ENCODE results near the gene PTPRN2. TPM values are rescaled to one million over a fixed set of nuclear protein-coding genes. Genes with fewer than 3 reads are reported as not detected.
A peak's percentile ranks its signal among the peaks of the same experiment; 100 is the strongest.

The PTPRN2 gene
- total RNA-seq, 1 experiment from 2014 or later, result not detected

DNA sequence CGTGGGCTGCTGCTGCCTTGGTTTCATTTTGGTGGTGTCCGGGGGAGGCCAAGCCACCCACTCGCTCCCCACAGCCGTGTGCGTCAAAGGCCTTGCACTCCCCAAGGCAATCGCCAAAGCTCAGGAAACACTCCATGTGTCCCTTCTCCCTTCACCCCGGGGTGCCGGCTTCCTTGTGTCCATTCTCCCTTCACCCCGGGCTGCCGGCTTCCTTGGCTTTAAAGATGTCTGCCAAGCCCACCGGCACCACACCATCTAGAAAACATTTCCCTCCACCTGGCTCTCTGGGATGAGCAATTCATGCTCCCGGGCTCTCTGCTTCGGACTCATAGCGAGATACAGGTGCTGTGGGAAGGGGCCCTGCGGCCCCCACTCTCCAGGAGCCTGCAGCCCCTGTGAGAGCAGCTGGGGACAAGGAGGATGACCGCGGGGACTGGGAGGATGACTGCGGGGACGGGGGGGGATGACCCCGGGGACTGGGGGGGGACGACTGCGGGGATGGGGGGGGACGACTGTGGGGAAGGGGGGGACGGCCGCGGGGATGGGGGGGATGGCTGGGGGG lies 928.7 kb downstream of the PTPRN2 start:
- Histone ChIP-seq H3F3A (ENCODE audit: insufficient read depth, low read depth) (no peaks in the 10 kb centered on the region), H3K79me2 (ENCODE audit: low read depth) (no peaks in the 10 kb centered on the region), H3K27ac (no peak overlapping the region), H2AFZ (no peak overlapping the region), H3K36me3 (ENCODE audit: low read depth) (no peaks in the 10 kb centered on the region), H3K9me3 (ENCODE audit: insufficient read depth, low read depth) (no peaks in the 10 kb centered on the region; the same call in 1 of the 2 replicates), H3K4me2 (no peak overlapping the region), H3K9me2 (ENCODE audit: insufficient read depth) (no peaks in the 10 kb centered on the region), H3K4me1 (replicated peaks; ENCODE audit: insufficient read depth) (no peaks in the 10 kb centered on the region), H3K4me3 (no peak overlapping the region), H3K27me3 (ENCODE audit: insufficient read depth, low read depth) (peaks cover 82% of the 10 kb centered on the region), H4K20me1 (ENCODE audit: insufficient read depth) (no peaks in the 10 kb centered on the region)
- ChIA-PET CTCF (no interaction called here), POLR2A (ENCODE audit: unreplicated experiment) (no interaction called here)
- TF ChIP-seq EZH2 (IDR thresholded peaks at IDR 0.05; ENCODE audit: low read depth), result no peak
- TF ChIP-seq, protein P1, sequence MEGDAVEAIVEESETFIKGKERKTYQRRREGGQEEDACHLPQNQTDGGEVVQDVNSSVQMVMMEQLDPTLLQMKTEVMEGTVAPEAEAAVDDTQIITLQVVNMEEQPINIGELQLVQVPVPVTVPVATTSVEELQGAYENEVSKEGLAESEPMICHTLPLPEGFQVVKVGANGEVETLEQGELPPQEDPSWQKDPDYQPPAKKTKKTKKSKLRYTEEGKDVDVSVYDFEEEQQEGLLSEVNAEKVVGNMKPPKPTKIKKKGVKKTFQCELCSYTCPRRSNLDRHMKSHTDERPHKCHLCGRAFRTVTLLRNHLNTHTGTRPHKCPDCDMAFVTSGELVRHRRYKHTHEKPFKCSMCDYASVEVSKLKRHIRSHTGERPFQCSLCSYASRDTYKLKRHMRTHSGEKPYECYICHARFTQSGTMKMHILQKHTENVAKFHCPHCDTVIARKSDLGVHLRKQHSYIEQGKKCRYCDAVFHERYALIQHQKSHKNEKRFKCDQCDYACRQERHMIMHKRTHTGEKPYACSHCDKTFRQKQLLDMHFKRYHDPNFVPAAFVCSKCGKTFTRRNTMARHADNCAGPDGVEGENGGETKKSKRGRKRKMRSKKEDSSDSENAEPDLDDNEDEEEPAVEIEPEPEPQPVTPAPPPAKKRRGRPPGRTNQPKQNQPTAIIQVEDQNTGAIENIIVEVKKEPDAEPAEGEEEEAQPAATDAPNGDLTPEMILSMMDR (conservative IDR thresholded peaks at IDR 0.05), result no peak
- intact Hi-C loops (cut with micrococcal nuclease; ENCODE audit: unreplicated experiment), result no loop called here
- no TSS peak for BruUV-seq (replicated peaks)
- no peak for DNase-seq

DNA sequence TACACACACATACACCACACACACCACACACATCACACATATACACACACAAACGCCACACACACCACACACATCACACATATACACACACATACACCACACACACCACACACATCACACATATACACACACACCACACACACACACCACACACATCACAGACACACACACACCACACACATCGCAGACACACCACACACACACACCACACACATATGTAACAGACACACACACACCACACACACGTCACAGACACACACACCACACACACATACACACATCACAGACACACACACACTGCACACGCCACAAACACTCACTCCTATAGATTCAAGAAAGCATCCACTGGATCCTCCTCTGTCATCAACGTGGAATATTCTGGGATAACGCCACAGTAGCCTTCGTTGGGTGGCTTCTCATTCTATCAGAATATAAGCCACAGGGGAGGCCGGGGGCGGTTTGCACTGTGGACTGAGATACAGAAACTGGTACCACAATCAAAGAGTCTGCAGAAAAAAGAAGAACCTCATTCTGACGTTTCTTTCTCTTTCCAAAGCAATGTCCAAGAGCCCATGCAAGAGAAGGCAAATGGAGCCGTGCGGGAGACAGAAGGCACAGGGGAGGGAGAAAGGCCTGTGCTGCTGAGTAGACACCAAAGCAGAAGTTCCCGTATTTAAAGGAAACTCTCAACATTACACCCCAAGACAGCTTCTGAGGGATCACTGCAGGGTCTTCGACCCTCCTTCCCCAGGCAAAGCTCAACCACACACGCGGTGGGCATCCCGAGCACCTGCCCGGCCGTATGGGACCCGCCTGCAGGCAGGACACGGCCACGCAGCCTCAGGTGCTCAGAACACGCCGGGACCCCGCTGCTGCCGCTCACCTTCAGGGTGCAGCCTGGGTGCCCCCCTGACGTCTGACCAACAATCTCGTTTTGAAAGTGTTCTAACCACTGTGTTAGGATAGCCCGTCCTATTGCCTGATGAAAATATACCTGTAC lies 929.6 kb downstream of the PTPRN2 start:
- Histone ChIP-seq H3K27ac (no peak overlapping the region), H3K9me2 (ENCODE audit: insufficient read depth) (no peaks in the 10 kb centered on the region), H3K4me3 (no peak overlapping the region), H4K20me1 (ENCODE audit: insufficient read depth) (no peaks in the 10 kb centered on the region), H3F3A (ENCODE audit: insufficient read depth, low read depth) (no peaks in the 10 kb centered on the region), H3K79me2 (ENCODE audit: low read depth) (no peaks in the 10 kb centered on the region), H3K36me3 (ENCODE audit: low read depth) (no peaks in the 10 kb centered on the region), H3K4me2 (no peak overlapping the region), H3K27me3 (ENCODE audit: insufficient read depth, low read depth) (peaks cover 79% of the 10 kb centered on the region), H2AFZ (no peak overlapping the region), H3K9me3 (ENCODE audit: insufficient read depth, low read depth) (no peaks in the 10 kb centered on the region; the same call in 1 of the 2 replicates), H3K4me1 (replicated peaks; ENCODE audit: insufficient read depth) (no peaks in the 10 kb centered on the region)
- intact Hi-C loops (cut with micrococcal nuclease; ENCODE audit: unreplicated experiment), result no loop called here
- no peak for DNase-seq
- TF ChIP-seq, protein P1 (conservative IDR thresholded peaks at IDR 0.05), result no peak
- 0 out of 2 replicates have a peak, but pooled peaks have one; percentile 33 for TF ChIP-seq EZH2 (IDR thresholded peaks at IDR 0.05; ENCODE audit: low read depth)
- no TSS peak for BruUV-seq (replicated peaks)
- POLR2A ChIA-PET (ENCODE audit: unreplicated experiment), result no interaction called here
- CTCF ChIA-PET, result no interaction called here

DNA sequence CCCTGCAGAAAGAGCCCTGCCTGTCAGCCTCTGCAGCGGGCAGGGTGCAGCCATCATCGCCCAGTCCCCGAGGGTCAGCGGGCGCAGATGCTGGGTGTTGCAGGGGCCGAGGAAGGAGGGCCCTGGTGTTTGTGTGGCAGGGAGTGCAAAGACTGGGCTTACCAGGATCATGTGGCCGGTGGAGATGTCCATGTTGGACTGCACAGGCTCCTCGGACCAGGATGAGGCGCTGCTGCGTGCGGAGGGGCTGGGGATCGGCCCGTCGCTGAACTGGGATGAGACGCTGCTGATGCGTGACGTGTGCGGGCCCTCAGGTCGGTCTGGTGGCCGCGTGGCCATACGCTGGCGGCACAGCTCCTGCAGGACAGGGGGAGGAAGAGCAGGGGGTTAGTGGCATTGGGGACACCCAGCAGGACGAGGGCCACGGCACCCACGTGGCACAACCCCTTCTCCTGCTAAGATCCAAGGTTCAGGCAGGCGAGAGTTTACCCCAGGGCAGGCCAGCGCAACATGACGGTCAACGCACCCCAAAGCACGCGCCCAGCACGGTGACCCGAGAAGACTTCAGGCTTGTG lies 931.3 kb downstream of the PTPRN2 start:
- H3K9me3 ChIP-seq (ENCODE audit: insufficient read depth, low read depth), result no peaks in the 10 kb centered on the region; the same call in 1 of the 2 replicates
- no TSS peak for BruUV-seq (replicated peaks)
- no peak for DNase-seq

More for the DNA sequence above, 931.3 kb downstream of the PTPRN2 start:
- Histone ChIP-seq H3K4me1 (replicated peaks; ENCODE audit: insufficient read depth) (no peaks in the 10 kb centered on the region), H3K4me3 (no peak overlapping the region), H3F3A (ENCODE audit: insufficient read depth, low read depth) (no peaks in the 10 kb centered on the region), H3K27me3 (ENCODE audit: insufficient read depth, low read depth) (peaks cover 79% of the 10 kb centered on the region), H3K9me2 (ENCODE audit: insufficient read depth) (no peaks in the 10 kb centered on the region), H2AFZ (no peak overlapping the region), H3K36me3 (ENCODE audit: low read depth) (no peaks in the 10 kb centered on the region), H3K4me2 (no peak overlapping the region), H3K79me2 (ENCODE audit: low read depth) (no peaks in the 10 kb centered on the region), H3K27ac (no peak overlapping the region), H4K20me1 (ENCODE audit: insufficient read depth) (no peaks in the 10 kb centered on the region)
- intact Hi-C loops (cut with micrococcal nuclease; ENCODE audit: unreplicated experiment), result no loop called here
- TF ChIP-seq EZH2 (IDR thresholded peaks at IDR 0.05; ENCODE audit: low read depth), result no peak
- TF ChIP-seq, protein P1 (conservative IDR thresholded peaks at IDR 0.05), result no peak
- ChIA-PET CTCF (no interaction called here), POLR2A (ENCODE audit: unreplicated experiment) (no interaction called here)

Measured in PC-9 (cell line).